Measurements from ENCODE around the gene ESPNL. TPM values are rescaled to one million over a fixed set of nuclear protein-coding genes. Genes with fewer than 3 reads are reported as not detected.

ESPNL gene
- total RNA-seq, 1 experiment from 2014 or later, result 1.1 TPM

DNA sequence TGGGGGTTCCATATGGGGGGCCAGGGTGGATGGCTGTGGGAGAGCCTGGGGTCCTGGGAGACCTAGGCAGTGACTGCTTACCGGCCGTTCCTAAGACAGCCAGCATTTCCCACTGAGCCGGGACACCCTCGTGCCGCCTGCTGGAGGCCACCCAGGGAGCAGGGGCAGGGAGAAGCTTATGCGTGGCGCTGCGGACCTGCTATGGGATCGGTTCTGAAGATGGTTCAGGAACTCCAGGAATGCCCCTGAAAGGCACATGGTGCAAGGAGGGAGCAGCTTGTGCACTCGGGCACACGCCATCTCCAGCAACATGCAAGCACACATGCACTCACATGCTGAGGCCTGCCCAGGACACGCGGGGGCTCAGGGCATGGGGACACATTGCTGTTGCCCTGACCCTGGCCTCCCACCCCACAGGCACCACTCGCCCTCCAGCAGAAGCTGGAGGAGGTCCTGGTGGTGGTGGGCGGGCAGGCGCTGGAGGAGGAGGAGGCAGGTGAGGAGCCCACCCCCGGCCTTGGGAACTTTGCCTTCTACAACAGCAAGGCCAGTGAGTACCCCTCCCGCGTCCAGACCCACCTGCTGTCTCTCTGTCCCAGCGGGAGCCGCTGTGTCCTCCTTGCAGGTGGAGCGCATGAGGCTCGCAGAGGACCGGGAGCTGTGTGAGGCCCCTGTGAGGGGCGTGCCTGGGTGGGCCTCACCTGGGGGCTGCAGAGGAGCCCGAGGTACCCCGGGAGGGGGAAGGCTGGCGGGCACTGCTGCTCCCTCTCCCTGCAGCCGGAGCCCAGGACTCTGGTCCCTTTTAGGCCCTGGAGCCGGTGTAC lies 42.5 kb downstream of the ESPNL start (continued):
- TF ChIP-seq AR (CRISPR knock-in tag; IDR thresholded peaks at IDR 0.05), result no peak
- TF ChIP-seq ZNF396 (CRISPR knock-in tag; IDR thresholded peaks at IDR 0.05; ENCODE audit: borderline replicate concordance), result no peak

- H3K9me3 Mint-ChIP-seq, result no peaks in the 10 kb centered on the region
- ChIA-PET POLR2A (interaction anchor here (0.6 kb wide), 1 partner anchor 38 kb away, joined by 5 read pairs; no protein-coding TSS in a partner anchor), CTCF (interaction anchor here (1.1 to 1.5 kb wide), 2 partner anchors 23 to 37 kb away, joined by 3 to 5 read pairs; no protein-coding TSS in a partner anchor)
- no peaks in the 10 kb centered on the region for H3K27me3 Mint-ChIP-seq (ENCODE audit: low read depth)
- no peak for TF ChIP-seq GRHL2 (CRISPR knock-in tag; IDR thresholded peaks at IDR 0.05; ENCODE audit: insufficient replicate concordance, severe bottlenecking)
- TF ChIP-seq, protein P1, sequence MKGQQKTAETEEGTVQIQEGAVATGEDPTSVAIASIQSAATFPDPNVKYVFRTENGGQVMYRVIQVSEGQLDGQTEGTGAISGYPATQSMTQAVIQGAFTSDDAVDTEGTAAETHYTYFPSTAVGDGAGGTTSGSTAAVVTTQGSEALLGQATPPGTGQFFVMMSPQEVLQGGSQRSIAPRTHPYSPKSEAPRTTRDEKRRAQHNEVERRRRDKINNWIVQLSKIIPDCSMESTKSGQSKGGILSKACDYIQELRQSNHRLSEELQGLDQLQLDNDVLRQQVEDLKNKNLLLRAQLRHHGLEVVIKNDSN (CRISPR knock-in tag; IDR thresholded peaks at IDR 0.05), result no peak
- no peak for TF ChIP-seq OVOL2 (CRISPR knock-in tag; IDR thresholded peaks at IDR 0.05; ENCODE audit: borderline replicate concordance)
- no peak for TF ChIP-seq ZNF121 (CRISPR knock-in tag; IDR thresholded peaks at IDR 0.05)
- TF ChIP-seq ZNF232 (CRISPR knock-in tag; IDR thresholded peaks at IDR 0.05), result no peak
- no peak for TF ChIP-seq RORB (CRISPR knock-in tag; IDR thresholded peaks at IDR 0.05)
- no peak for TF ChIP-seq SOX15 (CRISPR knock-in tag; IDR thresholded peaks at IDR 0.05)
- no peak for TF ChIP-seq ETV6 (CRISPR knock-in tag; IDR thresholded peaks at IDR 0.05)
- no peak for TF ChIP-seq HMGXB4 (CRISPR knock-in tag; IDR thresholded peaks at IDR 0.05)
- no peak for TF ChIP-seq ZNF423 (CRISPR knock-in tag; IDR thresholded peaks at IDR 0.05)
- H3K36me3 Mint-ChIP-seq, result no peaks in the 10 kb centered on the region
- H3K4me3 Mint-ChIP-seq, result no peak overlapping the region
- no peak overlapping the region for H3K27ac Mint-ChIP-seq
- H3K4me1 Mint-ChIP-seq, result no peaks in the 10 kb centered on the region
- DNase-seq (ENCODE audit: low spot score) (no peak), ATAC-seq (no peak)
Observed at GRCh38 chr2:238143239-238143951, 43.3 kb downstream of the ESPNL start.

DNA sequence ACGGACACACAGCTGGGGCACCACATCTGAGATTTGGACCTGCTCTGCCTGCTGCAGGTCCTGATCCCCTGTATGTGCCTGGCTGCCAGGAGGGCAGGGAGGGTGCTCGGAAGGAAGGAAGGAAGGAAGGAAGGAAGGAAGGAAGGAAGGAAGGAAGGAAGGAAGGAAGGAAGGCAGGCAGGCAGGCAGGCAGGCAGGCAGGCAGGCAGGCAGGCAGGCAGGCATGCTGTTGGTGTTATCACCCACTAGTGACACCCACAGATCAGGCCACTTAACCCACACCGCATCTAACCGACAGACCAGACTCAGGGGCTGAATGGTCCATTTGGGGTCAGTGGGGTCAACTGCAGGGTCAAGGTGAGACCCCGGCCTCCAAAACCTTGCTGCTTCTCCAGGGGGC lies 44.1 kb downstream of the ESPNL start:
- CTCF ChIA-PET, result interaction anchor here (1.1 kb wide), 1 partner anchor 24 kb away, joined by 3 read pairs; no protein-coding TSS in a partner anchor

More for the DNA sequence above, 44.1 kb downstream of the ESPNL start:
- no peak overlapping the region for H3K27ac Mint-ChIP-seq
- no peak for TF ChIP-seq ZNF396 (CRISPR knock-in tag; IDR thresholded peaks at IDR 0.05; ENCODE audit: borderline replicate concordance)
- TF ChIP-seq, protein P2, sequence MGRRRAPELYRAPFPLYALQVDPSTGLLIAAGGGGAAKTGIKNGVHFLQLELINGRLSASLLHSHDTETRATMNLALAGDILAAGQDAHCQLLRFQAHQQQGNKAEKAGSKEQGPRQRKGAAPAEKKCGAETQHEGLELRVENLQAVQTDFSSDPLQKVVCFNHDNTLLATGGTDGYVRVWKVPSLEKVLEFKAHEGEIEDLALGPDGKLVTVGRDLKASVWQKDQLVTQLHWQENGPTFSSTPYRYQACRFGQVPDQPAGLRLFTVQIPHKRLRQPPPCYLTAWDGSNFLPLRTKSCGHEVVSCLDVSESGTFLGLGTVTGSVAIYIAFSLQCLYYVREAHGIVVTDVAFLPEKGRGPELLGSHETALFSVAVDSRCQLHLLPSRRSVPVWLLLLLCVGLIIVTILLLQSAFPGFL (CRISPR knock-in tag; IDR thresholded peaks at IDR 0.05; ENCODE audit: borderline replicate concordance), result no peak
- DNase-seq (ENCODE audit: low spot score) (no peak), ATAC-seq (no peak)
- H3K4me1 Mint-ChIP-seq, result no peaks in the 10 kb centered on the region
- H3K27me3 Mint-ChIP-seq (ENCODE audit: low read depth), result no peaks in the 10 kb centered on the region
- POLR2A ChIA-PET, result no interaction called here
- no peak overlapping the region for H3K4me3 Mint-ChIP-seq
- H3K9me3 Mint-ChIP-seq, result no peaks in the 10 kb centered on the region
- H3K36me3 Mint-ChIP-seq, result no peaks in the 10 kb centered on the region

Data from WTC11 (cell line).